HepG2 (cell line): ENCODE measurements around the gene SFI1. TPM values are rescaled to one million over a fixed set of nuclear protein-coding genes. Genes with fewer than 3 reads are reported as not detected.

Source experiments
- ATAC-seq: fragments of 200-7000 bp; cut with Tn5 transposase; 3 replicates; pipeline ENCODE4 v1.9.1; 2020; ENCODE audit warnings: mild to moderate bottlenecking, moderate library complexity
- BruUV-seq: library from RNA; stranded (reverse); fragments of 400-500 nt; replicated peaks from 2 replicates; lab custom pipeline; 2021; lab: Mats Ljungman, UMichigan
- CTCF ChIA-PET: fragments of 300-600 bp; formaldehyde crosslinking; extraction: SDS; loops from one replicate; lab custom pipeline; 2021; ENCODE audit warnings: low total read pairs, inconsistent platforms, low intra/inter-chr PET ratio; lab: Yijun Ruan, JAX
- POLR2A ChIA-PET: fragments of 350-600 bp; sonication (Branson Sonifier 250); formaldehyde crosslinking; loops from one replicate; lab custom pipeline; 2020; ENCODE audit warnings: antibody characterized with exemption, inconsistent platforms; lab: Yijun Ruan, JAX
- DNase-seq: peaks from one replicate; pipeline ENCODE4 v3.0.0-alpha.2; 2015; ENCODE audit warnings: low spot score
- FAIRE-seq: peaks from 3 replicates; lab custom pipeline; 2011; peaks lifted over from hg19 to GRCh38; lab: Jason Lieb, UNC
- H2AFZ ChIP-seq: one replicate; pipeline ENCODE4 v1.6.1; 2011; ENCODE audit warnings: low read length, inconsistent platforms
- H3K27ac ChIP-seq: fragments of 300-600 bp; 3 replicates; pipeline ENCODE4 v1.8.0; 2011; ENCODE audit warnings: mixed run types, mild to moderate bottlenecking, mixed read lengths, low read length, inconsistent platforms; ENCODE audit not compliant: insufficient read depth; ENCODE audit errors: extremely low read length
- H3K27me3 ChIP-seq, 2 experiments: fragments of 200-600 bp in 1 of 2; 2 replicates in 1 of 2; 3 replicates in 1 of 2; pipeline versions ENCODE4 v1.6.0 to v1.8.0; 2011; ENCODE audit warnings: low read length in 2 of 2, mild to moderate bottlenecking in 2 of 2, moderate library complexity in 2 of 2, inconsistent platforms in 1 of 2; ENCODE audit not compliant: insufficient read depth in 2 of 2, control insufficient read depth in 1 of 2
- H3K36me3 ChIP-seq, 2 experiments: fragments of 200-600 bp in 1 of 2; replicated peaks in 1 of 2; 2 replicates in 1 of 2; 3 replicates in 1 of 2; pipeline versions ENCODE4 v1.5.1 to v1.8.0; 2011; ENCODE audit warnings: low read length in 2 of 2, inconsistent platforms in 1 of 2; ENCODE audit not compliant: insufficient read depth in 2 of 2, control insufficient read depth in 1 of 2
- H3K4me1 ChIP-seq: 2 replicates; pipeline ENCODE4 v1.5.1; 2012; ENCODE audit warnings: low read length, inconsistent platforms; ENCODE audit not compliant: insufficient read depth
- H3K4me2 ChIP-seq: 2 replicates; pipeline ENCODE4 v1.6.0; 2011; ENCODE audit warnings: low read depth, low read length, inconsistent platforms
- H3K4me3 ChIP-seq, 3 experiments: fragments of 200-600 bp in 1 of 3; sonication (generic), shearing (Covaris generic) in 1 of 3; replicated peaks in 1 of 3; 2 replicates each; pipeline ENCODE4 v1.5.1; 2011 to 2016; ENCODE audit warnings: low read length in 3 of 3, inconsistent platforms in 2 of 3, low read depth in 2 of 3, mild to moderate bottlenecking in 2 of 3, control low read depth in 1 of 3, mixed read lengths in 1 of 3; ENCODE audit not compliant: insufficient read depth in 1 of 3
- H3K79me2 ChIP-seq: one replicate; pipeline ENCODE4 v1.6.1; 2011; ENCODE audit warnings: low read length, inconsistent platforms; ENCODE audit not compliant: insufficient read depth
- H3K9ac ChIP-seq: 2 replicates; pipeline ENCODE4 v1.6.0; 2011; ENCODE audit warnings: mild to moderate bottlenecking, low read depth, low read length, inconsistent platforms; ENCODE audit not compliant: insufficient read depth
- H3K9me3 ChIP-seq: 2 replicates; pipeline ENCODE4 v1.5.1; 2012; ENCODE audit warnings: mild to moderate bottlenecking, low read length
- H4K20me1 ChIP-seq: 2 replicates; pipeline ENCODE4 v1.6.0; 2011; ENCODE audit warnings: inconsistent platforms, mild to moderate bottlenecking, low read length, moderate library complexity; ENCODE audit not compliant: insufficient read depth
- CSRNP1 ChIP-seq: sonication (generic); formaldehyde crosslinking; IDR thresholded peaks from 2 replicates; pipeline ENCODE4 v1.8.1; 2023; ENCODE audit warnings: mild to moderate bottlenecking, missing genetic modification reagents
- MAFF ChIP-seq: IDR thresholded peaks from 2 replicates; pipeline ENCODE4 v1.6.1; 2011; ENCODE audit warnings: low read depth, low read length, improper control_type of control experiment
- MAFK ChIP-seq, 2 experiments: IDR thresholded peaks in 1 of 2; conservative IDR thresholded peaks in 1 of 2; 2 replicates each; pipeline ENCODE4 v1.6.1; 2011; ENCODE audit warnings: improper control_type of control experiment in 2 of 2, low read length in 2 of 2
- NFKBIZ ChIP-seq: IDR thresholded peaks from 2 replicates; pipeline ENCODE4 v1.6.1; 2018; ENCODE audit warnings: missing genetic modification reagents, missing compliant biosample characterization
- REST ChIP-seq, 2 experiments: IDR thresholded peaks; 2 replicates each; pipeline ENCODE4 v1.6.1; 2011 to 2012; ENCODE audit warnings: low read length in 2 of 2, borderline replicate concordance in 1 of 2, low read depth in 1 of 2, mild to moderate bottlenecking in 1 of 2, moderate library complexity in 1 of 2
- RFX3 ChIP-seq: IDR thresholded peaks from 2 replicates; pipeline ENCODE4 v1.6.1; 2016; ENCODE audit warnings: missing biosample characterization, missing genetic modification reagents
- TOE1 ChIP-seq: sonication (generic); formaldehyde crosslinking; IDR thresholded peaks from 2 replicates; pipeline ENCODE4 v1.4.0; 2020; ENCODE audit warnings: mild to moderate bottlenecking, missing genetic modification reagents
- ZBTB38 ChIP-seq: sonication (generic); formaldehyde crosslinking; IDR thresholded peaks from 2 replicates; pipeline ENCODE4 v1.5.1; 2020; ENCODE audit warnings: mild to moderate bottlenecking, missing genetic modification reagents
- ZFP1 ChIP-seq: IDR thresholded peaks from 2 replicates; pipeline ENCODE4 v1.6.1; 2016
- ZMAT3 ChIP-seq: sonication (generic); formaldehyde crosslinking; conservative IDR thresholded peaks from 2 replicates; pipeline ENCODE4 v1.7.0; 2021; ENCODE audit warnings: missing genetic modification reagents
- ZNF263 ChIP-seq: sonication (generic); formaldehyde crosslinking; IDR thresholded peaks from 2 replicates; pipeline ENCODE4 v1.4.0; 2020; ENCODE audit warnings: missing genetic modification reagents
- ZNF280B ChIP-seq: sonication (generic); formaldehyde crosslinking; IDR thresholded peaks from 2 replicates; pipeline ENCODE4 v1.5.0; 2020; ENCODE audit warnings: missing genetic modification reagents, mild to moderate bottlenecking, borderline replicate concordance
- ZNF512B ChIP-seq: sonication (generic); formaldehyde crosslinking; IDR thresholded peaks from 2 replicates; pipeline ENCODE4 v1.5.1; 2020; ENCODE audit warnings: missing genetic modification reagents, mild to moderate bottlenecking, borderline replicate concordance
- ZNF616 ChIP-seq: sonication (generic); formaldehyde crosslinking; IDR thresholded peaks from 2 replicates; pipeline ENCODE4 v1.5.0; 2020; ENCODE audit warnings: low read depth, mild to moderate bottlenecking, missing genetic modification reagents
- ZNF761 ChIP-seq: sonication (generic); formaldehyde crosslinking; conservative IDR thresholded peaks from 2 replicates; pipeline ENCODE4 v1.4.0; 2020; ENCODE audit warnings: mild to moderate bottlenecking, missing genetic modification reagents
- ZSCAN22 ChIP-seq: sonication (generic); formaldehyde crosslinking; IDR thresholded peaks from 2 replicates; pipeline ENCODE4 v1.4.0; 2020; ENCODE audit warnings: mild to moderate bottlenecking, missing genetic modification reagents
- WGBS: methylation state at CpG from one replicate; pipeline ENCODE4 v1.1.6; 2017; ENCODE audit warnings: low lambda C conversion rate; 5-methylcytosine and 5-hydroxymethylcytosine counted together
- in situ Hi-C: cut with HindIII; loops from 2 replicates; pipeline ENCODE4 v1.10.0; 2017; ENCODE audit warnings: low pct_unique_long_range_greater_than_20kb; ENCODE audit not compliant: extremely low pct_ligation_motif_present
- intact Hi-C: fragments of 100-400 bp; cut with micrococcal nuclease; formaldehyde crosslinking; loops from one replicate; pipeline ENCODE4 v1.10.0; 2022; ENCODE audit not compliant: unreplicated experiment
- polyA plus RNA-seq, 8 experiments: library from polyadenylated mRNA; depleted of rRNA in 3 of 8; stranded (reverse) in 7 of 8; unstranded in 1 of 8; fragments of >200 nt; fragmentation: Illumina TruSeq in 4 of 8; extraction: Trizol in 4 of 8; gene quantifications; 2 replicates each; pipeline versions ENCODE4 v1.2.1 to v1.2.3, GENCODE V29; 2011 to 2016; ENCODE audit warnings: low read depth in 4 of 8, missing spikeins in 1 of 8, mixed read lengths in 1 of 8; ENCODE audit not compliant: insufficient read depth in 1 of 8
- total RNA-seq, 5 experiments: library from RNA; depleted of rRNA; stranded (reverse); fragments of >200 nt; fragmentation: Illumina TruSeq; extraction: Trizol; gene quantifications; 2 replicates each; pipeline ENCODE4 v1.2.3, GENCODE V29; 2016; ENCODE audit warnings: low read depth in 1 of 5

The SFI1 gene
- total and polyA plus RNA-seq, 2 of the 13 experiments (the other 11 are each of a cell fraction or from before 2014, with no cell fraction given): 20.5 to 40.1 TPM

- Histone ChIP-seq H3K9ac (no peak overlapping the region; the same call in 1 of the 2 replicates), H3K4me1 (peaks cover 37% of the 10 kb centered on the region), H3K27me3 (no peaks in the 10 kb centered on the region), H3K4me2 (peak overlapping the region; percentile 55), H2AFZ (no peak overlapping the region), H3K79me2 (no peaks in the 10 kb centered on the region), H3K9me3 (no peaks in the 10 kb centered on the region), H3K4me3 (no peak overlapping the region), H4K20me1 (no peaks in the 10 kb centered on the region), H3K36me3 (no peaks in the 10 kb centered on the region), H3K27ac (peak overlapping the region; percentile 58)
- in situ Hi-C loops: no loop called here
- DNase-seq (no peak), ATAC-seq (no peak; the same call in 2 of the 3 replicates), FAIRE-seq (no peak)
- intact Hi-C loops: no loop called here
- CTCF ChIA-PET: no interaction called here
- no TSS peak for BruUV-seq
- POLR2A ChIA-PET: interaction anchor here (1.4 to 1.7 kb wide), 2 partner anchors 100 to 184 kb away, joined by 6 read pairs; partner anchors contain the start of gene PATZ1
- 93% methylated on average over 3 of the region's 3 CpGs for WGBS
- TF ChIP-seq ZBTB38 (no peak), ZNF512B (CRISPR knock-in tag) (no peak), ZFP1 (CRISPR knock-in tag) (0 out of 2 replicates have a peak, but pooled peaks have one; percentile 5), ZMAT3 (no peak), ZNF616 (CRISPR knock-in tag) (no peak), ZNF263 (no peak), TOE1 (no peak), MAFF (peak; percentile 92), REST (IDR thresholded peaks at IDR 0.05; ENCODE audit: borderline replicate concordance in 1 of 2, low read depth in 1 of 2, low read length in 2 of 2) (no peak), NFKBIZ (CRISPR knock-in tag) (no peak), ZSCAN22 (CRISPR knock-in tag) (no peak), ZNF280B (CRISPR knock-in tag) (no peak), RFX3 (CRISPR knock-in tag) (no peak), CSRNP1 (CRISPR knock-in tag) (no peak), ZNF761 (CRISPR knock-in tag) (no peak), MAFK (conservative IDR thresholded peaks at IDR 0.05 in 1 of 2, IDR thresholded peaks at IDR 0.05 in 1 of 2; ENCODE audit: low read length in 2 of 2) (peak; percentile 94 to 97)
Measured at GRCh38 chr22:31530823-31531195, 34.5 kb downstream of the SFI1 start.
